Activated CD8-positive, alpha-beta T cell treated with anti-CD3 and anti-CD28 coated beads for 36 hours (primary cell): Measurements from ENCODE around the gene FOXE3. TPM values are rescaled to one million over a fixed set of nuclear protein-coding genes. Genes with fewer than 3 reads are reported as not detected.

Experiments used
- ATAC-seq: fragments of 200-7000 bp; cut with Tn5 transposase; one replicate; pipeline ENCODE4 v1.10.0; 2021; ENCODE audit warnings: mild to moderate bottlenecking, moderate library complexity
- CTCF ChIA-PET: fragments of 350-600 bp; sonication (Branson Sonifier 250); formaldehyde crosslinking; loops from one replicate; lab custom pipeline; 2021; ENCODE audit warnings: antibody characterized with exemption; lab: Charles Lee
- POLR2A ChIA-PET: fragments of 350-600 bp; sonication (Branson Sonifier 250); formaldehyde crosslinking; loops from one replicate; lab custom pipeline; 2021; ENCODE audit warnings: antibody characterized with exemption; lab: Charles Lee
- DNase-seq: peaks from one replicate; pipeline ENCODE4 v3.0.0-alpha.2; 2020
- H3K27ac Mint-ChIP-seq: one replicate; pipeline ENCODE4 v1.8.0; 2021; ENCODE audit warnings: mild to moderate bottlenecking, mixed read lengths
- H3K27me3 Mint-ChIP-seq: one replicate; pipeline ENCODE4 v1.8.0; 2021; ENCODE audit warnings: mixed read lengths
- H3K36me3 Mint-ChIP-seq: one replicate; pipeline ENCODE4 v1.8.0; 2021; ENCODE audit warnings: low read depth, mixed read lengths
- H3K4me1 Mint-ChIP-seq: one replicate; pipeline ENCODE4 v1.8.0; 2021; ENCODE audit warnings: low read depth, mixed read lengths
- H3K4me3 Mint-ChIP-seq: one replicate; pipeline ENCODE4 v1.8.0; 2021; ENCODE audit warnings: mild to moderate bottlenecking, moderate library complexity, mixed read lengths
- H3K9me3 Mint-ChIP-seq: one replicate; pipeline ENCODE4 v1.8.0; 2021; ENCODE audit warnings: mixed read lengths
- intact Hi-C: fragments of 100-400 bp; cut with micrococcal nuclease; formaldehyde crosslinking; loops from one replicate; pipeline ENCODE4 v1.10.0; 2022
- total RNA-seq, 2 experiments: library from RNA; stranded (reverse); gene quantifications; one replicate each; pipeline ENCODE4 v1.2.3, GENCODE V29; 2021
- TF ChIP-seq, protein P1 (sequence below): fragments of 200-600 bp; IDR thresholded peaks from one replicate; pipeline ENCODE4 v1.8.0; 2022; ENCODE audit warnings: antibody characterized with exemption, mild to moderate bottlenecking

Gene FOXE3
- total RNA-seq, 2 experiments from 2014 or later: not detected

DNA sequence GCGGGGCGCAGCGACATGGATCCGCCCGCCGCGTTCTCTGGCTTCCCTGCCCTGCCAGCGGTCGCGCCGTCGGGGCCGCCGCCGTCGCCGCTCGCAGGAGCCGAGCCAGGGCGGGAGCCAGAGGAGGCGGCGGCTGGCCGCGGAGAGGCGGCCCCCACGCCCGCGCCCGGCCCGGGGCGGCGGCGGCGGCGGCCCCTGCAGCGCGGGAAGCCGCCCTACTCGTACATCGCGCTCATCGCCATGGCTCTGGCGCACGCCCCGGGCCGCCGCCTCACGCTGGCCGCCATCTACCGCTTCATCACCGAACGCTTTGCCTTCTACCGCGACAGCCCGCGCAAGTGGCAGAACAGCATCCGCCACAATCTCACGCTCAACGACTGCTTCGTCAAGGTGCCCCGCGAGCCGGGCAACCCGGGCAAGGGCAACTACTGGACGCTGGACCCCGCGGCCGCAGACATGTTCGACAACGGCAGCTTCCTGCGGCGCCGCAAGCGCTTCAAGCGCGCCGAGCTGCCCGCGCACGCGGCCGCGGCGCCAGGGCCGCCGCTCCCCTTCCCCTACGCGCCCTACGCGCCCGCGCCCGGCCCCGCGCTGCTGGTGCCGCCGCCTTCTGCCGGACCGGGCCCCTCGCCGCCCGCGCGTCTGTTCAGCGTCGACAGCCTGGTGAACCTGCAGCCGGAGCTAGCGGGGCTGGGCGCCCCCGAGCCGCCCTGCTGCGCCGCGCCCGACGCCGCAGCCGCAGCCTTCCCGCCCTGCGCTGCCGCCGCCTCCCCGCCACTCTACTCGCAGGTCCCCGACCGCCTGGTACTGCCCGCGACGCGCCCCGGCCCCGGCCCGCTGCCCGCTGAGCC lies 459 bp downstream of the FOXE3 start:
- ATAC-seq (peak; percentile 53), DNase-seq (no peak)
- H3K4me3 Mint-ChIP-seq: peak overlapping the region; percentile 50
- TF ChIP-seq, protein P1, sequence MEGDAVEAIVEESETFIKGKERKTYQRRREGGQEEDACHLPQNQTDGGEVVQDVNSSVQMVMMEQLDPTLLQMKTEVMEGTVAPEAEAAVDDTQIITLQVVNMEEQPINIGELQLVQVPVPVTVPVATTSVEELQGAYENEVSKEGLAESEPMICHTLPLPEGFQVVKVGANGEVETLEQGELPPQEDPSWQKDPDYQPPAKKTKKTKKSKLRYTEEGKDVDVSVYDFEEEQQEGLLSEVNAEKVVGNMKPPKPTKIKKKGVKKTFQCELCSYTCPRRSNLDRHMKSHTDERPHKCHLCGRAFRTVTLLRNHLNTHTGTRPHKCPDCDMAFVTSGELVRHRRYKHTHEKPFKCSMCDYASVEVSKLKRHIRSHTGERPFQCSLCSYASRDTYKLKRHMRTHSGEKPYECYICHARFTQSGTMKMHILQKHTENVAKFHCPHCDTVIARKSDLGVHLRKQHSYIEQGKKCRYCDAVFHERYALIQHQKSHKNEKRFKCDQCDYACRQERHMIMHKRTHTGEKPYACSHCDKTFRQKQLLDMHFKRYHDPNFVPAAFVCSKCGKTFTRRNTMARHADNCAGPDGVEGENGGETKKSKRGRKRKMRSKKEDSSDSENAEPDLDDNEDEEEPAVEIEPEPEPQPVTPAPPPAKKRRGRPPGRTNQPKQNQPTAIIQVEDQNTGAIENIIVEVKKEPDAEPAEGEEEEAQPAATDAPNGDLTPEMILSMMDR: no peak
- ChIA-PET POLR2A (no interaction called here), CTCF (interaction anchor here (1.2 kb wide), 1 partner anchor 20 kb away, joined by 3 read pairs; no protein-coding TSS in a partner anchor)
- H3K4me1 Mint-ChIP-seq: peaks cover 6% of the 10 kb centered on the region
- H3K27ac Mint-ChIP-seq: no peak overlapping the region
- H3K9me3 Mint-ChIP-seq: no peaks in the 10 kb centered on the region
- intact Hi-C loops: no loop called here
- no peaks in the 10 kb centered on the region for H3K36me3 Mint-ChIP-seq
- H3K27me3 Mint-ChIP-seq: peaks cover 32% of the 10 kb centered on the region

DNA sequence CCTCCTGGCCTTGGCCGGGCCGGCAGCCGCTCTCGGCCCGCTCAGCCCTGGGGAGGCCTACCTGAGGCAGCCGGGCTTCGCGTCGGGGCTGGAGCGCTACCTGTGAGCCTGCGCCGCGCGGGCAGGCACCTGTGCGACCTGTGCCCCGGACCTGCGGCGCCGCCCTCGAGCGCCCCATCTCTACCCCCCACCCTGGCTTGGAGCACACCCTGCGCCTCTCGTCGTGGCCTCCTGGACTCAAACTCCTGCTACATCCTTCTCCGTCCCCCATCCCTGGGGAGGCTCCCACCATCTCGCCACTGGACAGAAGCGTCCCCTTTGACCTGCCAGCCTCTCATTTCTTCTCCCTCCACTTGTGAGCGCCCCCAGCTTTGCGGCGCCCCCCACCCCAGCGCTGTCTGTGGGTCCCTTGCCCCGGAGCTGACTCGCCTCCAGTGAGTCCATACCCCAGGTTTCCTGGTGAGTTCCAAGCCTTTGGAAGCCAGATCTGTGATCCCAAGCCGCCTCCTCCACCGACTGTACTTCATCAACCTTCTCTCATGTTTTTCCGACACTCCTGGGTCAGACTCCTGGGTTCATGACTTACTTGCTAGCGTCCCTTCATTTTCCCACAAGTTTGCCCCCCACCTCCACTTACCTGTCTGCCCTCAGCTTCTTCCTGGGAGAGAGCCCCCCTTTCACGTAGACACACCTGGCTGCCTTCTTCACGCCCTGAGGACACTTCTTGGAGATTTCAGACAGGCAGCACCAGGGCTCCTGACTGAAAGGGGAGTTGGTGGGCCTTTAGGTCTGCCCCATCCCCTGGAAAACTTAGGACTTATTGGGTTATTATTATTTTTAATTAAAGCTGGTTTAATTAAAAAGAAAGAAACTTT lies 1.3 kb downstream of the FOXE3 start:
- Mint-ChIP-seq H3K4me3 (no peak overlapping the region), H3K36me3 (no peaks in the 10 kb centered on the region), H3K27ac (no peak overlapping the region), H3K27me3 (peaks cover 32% of the 10 kb centered on the region), H3K4me1 (peaks cover 6% of the 10 kb centered on the region), H3K9me3 (no peaks in the 10 kb centered on the region)
- DNase-seq (no peak), ATAC-seq (no peak)
- ChIA-PET CTCF (interaction anchor here (0.9 to 4.3 kb wide), 4 partner anchors 19 to 293 kb away, joined by 3 to 21 read pairs (median 4); partner anchors contain the start of gene FOXD2), POLR2A (no interaction called here)
- TF ChIP-seq, protein P1: no peak
- intact Hi-C loops: no loop called here

DNA sequence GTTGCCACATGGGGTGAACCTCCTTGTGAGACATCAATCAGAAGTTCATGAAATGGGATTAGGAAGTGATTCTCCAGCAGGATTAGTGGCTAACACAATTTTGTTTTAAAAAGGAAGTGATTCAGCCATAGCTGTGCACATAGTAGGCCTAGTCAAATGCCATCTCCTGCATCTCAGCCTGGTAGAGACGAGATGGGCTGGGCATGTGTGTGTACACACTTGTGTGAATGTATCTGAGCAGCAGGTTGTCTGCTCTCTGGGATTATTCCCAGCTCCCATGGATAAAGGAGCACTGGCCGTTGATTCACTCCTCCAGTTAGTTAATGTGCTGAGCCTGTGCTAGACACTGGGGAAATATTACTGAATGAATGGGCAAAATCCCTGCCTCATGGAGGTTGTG lies 2.0 kb downstream of the FOXE3 start:
- H3K36me3 Mint-ChIP-seq: no peaks in the 10 kb centered on the region
- H3K9me3 Mint-ChIP-seq: no peaks in the 10 kb centered on the region
- TF ChIP-seq, protein P1: no peak
- ATAC-seq (no peak), DNase-seq (no peak)
- ChIA-PET CTCF (interaction anchor here (1.2 to 4.3 kb wide), 2 partner anchors 20 to 292 kb away, joined by 4 to 21 read pairs; partner anchors contain the start of gene FOXD2), POLR2A (no interaction called here)
- intact Hi-C loops: no loop called here
- H3K27me3 Mint-ChIP-seq: peaks cover 32% of the 10 kb centered on the region
- H3K4me1 Mint-ChIP-seq: peaks cover 6% of the 10 kb centered on the region
- no peak overlapping the region for H3K4me3 Mint-ChIP-seq
- H3K27ac Mint-ChIP-seq: no peak overlapping the region

DNA sequence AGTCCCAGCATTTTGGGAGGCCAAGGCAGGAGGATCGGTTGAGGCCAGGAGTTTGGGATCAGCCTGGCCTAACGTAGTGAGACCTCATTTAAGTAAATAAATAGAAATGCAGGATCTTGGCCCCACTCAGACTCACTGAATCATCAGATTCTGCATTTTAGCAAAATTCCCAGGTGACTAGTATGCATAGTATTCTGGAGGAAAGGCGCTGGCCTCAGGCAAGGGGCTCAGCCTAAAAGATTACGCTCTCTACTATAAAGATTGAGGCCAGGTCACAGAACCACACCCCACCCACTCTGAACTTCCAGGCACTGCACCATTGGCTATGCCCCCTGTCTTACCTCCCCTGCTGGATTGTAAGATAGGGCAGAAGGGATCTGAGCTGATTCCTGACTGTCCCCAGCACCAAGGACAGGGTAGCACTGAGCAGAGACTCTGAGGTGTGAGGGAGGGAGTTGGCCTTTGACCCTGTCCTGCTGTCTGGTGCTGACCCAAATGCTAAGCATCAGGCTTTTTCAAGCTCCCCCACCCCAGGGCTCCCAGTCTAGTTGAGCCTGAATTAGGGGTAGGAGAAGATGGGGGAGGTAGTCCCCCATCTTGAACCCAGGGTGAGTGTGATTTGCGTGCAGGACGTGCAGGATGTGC lies 2.7 kb downstream of the FOXE3 start:
- Mint-ChIP-seq H3K27me3 (peaks cover 32% of the 10 kb centered on the region), H3K36me3 (no peaks in the 10 kb centered on the region), H3K27ac (no peak overlapping the region), H3K4me1 (peaks cover 6% of the 10 kb centered on the region), H3K4me3 (no peak overlapping the region), H3K9me3 (no peaks in the 10 kb centered on the region)
- no peak for DNase-seq
- TF ChIP-seq, protein P1: no peak
- ChIA-PET CTCF (interaction anchor here (1.0 to 4.3 kb wide), 5 partner anchors 13 to 239 kb away, joined by 3 to 21 read pairs (median 7); partner anchors contain the start of gene FOXD2), POLR2A (interaction anchor here (1.4 to 1.5 kb wide), 2 partner anchors 17 to 240 kb away, joined by 3 to 5 read pairs; no protein-coding TSS in a partner anchor)
- intact Hi-C loops: no loop called here
- ATAC-seq: no peak
